ENCODE results near the gene CCDC74B. TPM values are rescaled to one million over a fixed set of nuclear protein-coding genes. Genes with fewer than 3 reads are reported as not detected.
"Not testable (repeated sequence)": the region's sequence is repeated elsewhere in the genome, so short reads cannot be mapped to it uniquely, and the experiment has no call there.

CCDC74B gene
- polyA plus RNA-seq, 1 donor = 0.62 TPM

GRCh38 chr2:130148515-130148914 is 3.6 kb upstream of the CCDC74B start:
- DNase-seq = not testable (repeated sequence)

DNA sequence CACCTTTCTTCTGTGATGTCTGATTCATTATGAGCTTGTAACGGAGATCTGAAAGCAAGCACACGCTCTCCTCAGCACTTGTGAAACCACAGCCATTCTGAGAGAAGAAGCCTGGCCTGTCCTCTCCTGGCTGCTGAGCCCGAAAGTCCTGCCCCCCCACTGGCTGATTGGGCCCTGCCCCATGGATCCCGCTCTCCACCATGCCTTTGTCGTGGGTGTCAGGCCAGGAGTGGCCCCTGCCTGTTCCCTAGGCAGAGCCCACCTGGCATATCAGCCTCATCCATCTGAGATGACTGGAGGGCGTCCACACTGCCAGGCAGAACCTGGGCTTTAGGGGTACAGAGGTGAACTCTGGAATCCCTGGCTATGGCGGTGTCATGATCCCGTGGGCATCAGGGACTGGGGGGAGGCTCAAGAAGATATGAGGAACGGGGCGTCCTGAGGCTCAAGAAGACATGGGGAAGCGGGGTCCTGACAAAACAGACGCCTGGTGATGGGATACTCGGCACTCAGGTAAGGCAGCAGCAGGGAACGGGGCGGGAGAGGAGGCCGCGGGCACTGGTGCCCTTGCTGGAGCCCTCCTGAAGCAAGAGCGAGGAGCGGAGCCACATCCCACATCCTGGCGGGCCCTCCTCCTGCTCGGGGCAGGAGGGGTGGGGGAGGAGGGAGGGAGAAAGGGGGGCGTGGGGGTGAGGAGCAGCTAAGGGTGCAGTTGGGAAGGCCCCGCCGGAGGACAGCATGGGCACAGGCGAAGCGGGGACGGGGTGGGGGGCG is 1.5 kb downstream of the CCDC74B start:
- DNase-seq = not testable (repeated sequence)

- not testable (repeated sequence) for DNase-seq
These were observed 2.3 kb downstream of the CCDC74B start for GRCh38 chr2:130142396-130143265.

GRCh38 chr2:130141645-130142370 is 3.1 kb downstream of the CCDC74B start:
- not testable (repeated sequence) for DNase-seq

DNA sequence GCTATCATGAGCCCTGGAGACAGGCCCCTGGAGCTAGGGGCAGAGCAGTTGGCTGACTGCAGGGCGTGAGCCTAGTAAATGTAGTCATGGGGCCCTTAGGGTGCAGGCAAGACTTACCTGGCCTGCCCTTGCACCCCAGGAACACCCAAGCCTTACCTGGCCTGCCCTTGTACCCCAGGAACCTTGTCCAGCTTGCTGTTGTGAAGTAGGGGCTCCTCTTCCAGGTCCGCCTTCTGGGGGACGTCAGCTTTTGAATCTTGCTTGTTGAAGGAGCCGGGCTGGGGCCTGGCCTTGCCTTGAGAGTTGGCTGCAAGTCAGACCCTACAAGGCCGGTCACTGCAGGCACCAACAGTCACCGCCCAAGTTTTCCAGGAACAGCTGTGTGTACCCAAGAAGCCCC is 3.9 kb downstream of the CCDC74B start:
- not testable (repeated sequence) for DNase-seq

GRCh38 chr2:130140516-130140915 is 4.4 kb downstream of the CCDC74B start:
- not testable (repeated sequence) for DNase-seq

DNA sequence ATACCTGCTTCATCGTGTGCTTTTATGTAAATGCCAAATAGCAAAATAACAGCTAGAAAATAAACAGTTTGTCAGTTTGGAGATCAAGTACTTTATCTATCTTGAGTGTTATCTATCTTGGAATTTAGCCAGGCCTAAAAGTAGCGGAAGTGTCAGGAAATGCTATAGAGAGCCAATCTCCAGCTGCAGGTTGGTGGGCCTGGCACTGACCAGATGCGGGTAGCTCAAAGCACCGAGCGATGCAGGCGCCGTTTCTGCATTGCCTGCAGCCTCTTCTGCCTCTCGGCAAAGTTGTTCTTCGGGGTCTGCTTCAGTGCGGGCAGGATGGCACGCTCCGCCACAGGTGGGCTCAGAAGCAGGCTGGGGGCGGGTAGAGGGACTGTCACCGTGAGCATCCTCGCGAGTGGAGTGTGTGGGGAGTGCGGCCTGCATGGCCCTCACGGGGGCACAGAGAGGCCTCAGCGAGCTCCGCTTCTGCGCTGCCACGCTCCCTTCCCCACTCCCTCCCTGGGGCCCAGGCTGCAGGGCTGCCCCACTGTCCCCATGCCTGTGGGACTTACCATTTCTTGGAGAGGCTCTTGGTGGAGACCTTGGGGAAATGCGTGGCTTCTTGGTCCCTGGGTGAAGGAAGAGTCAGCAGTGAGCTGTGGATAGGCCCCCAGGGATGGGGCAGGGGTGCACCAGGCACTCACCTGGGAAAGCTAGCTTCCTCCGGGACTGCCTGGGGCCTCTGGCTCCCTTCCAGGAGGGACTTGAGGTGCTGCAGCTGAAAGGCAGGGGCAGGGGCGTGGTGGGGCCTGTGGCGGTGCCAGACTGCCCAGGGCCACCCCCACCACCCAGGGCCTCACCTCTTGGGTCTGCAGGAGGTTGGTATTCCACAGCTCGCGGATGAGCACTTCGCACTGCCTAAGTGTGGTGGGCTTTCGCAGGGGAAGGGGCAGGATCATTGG is 5.3 kb downstream of the CCDC74B start:
- DNase-seq = not testable (repeated sequence)

DNA sequence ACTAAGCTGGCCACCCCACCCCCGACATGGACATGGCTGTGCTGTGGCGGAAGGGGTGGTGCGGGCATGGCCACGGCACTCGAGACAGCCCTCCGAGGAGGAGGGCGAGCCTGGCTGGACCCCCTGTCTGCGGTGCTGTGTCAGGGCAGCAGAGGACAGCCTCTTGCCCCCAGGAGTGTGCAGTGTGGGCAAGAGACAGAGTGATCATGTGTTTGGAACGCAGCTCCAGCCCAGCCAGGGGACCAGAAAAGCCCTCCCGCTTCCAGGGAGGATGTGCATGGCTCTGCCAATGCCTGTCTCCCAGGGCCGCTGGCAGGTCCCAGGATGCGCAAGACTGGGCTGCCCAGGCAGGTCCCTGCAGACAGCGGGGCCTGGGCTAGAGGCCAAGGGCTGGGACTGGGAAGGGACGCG is 6.1 kb downstream of the CCDC74B start:
- DNase-seq = not testable (repeated sequence)

GRCh38 chr2:130138326-130138725 is 6.6 kb downstream of the CCDC74B start:
- DNase-seq = not testable (repeated sequence)

- not testable (repeated sequence) for DNase-seq
These were observed 7.8 kb downstream of the CCDC74B start for GRCh38 chr2:130137118-130137517.

GRCh38 chr2:130136546-130136945 is 8.4 kb downstream of the CCDC74B start:
- DNase-seq = not testable (repeated sequence)

- no peak for DNase-seq
These were observed 9.0 kb downstream of the CCDC74B start for GRCh38 chr2:130135692-130136541.

DNA sequence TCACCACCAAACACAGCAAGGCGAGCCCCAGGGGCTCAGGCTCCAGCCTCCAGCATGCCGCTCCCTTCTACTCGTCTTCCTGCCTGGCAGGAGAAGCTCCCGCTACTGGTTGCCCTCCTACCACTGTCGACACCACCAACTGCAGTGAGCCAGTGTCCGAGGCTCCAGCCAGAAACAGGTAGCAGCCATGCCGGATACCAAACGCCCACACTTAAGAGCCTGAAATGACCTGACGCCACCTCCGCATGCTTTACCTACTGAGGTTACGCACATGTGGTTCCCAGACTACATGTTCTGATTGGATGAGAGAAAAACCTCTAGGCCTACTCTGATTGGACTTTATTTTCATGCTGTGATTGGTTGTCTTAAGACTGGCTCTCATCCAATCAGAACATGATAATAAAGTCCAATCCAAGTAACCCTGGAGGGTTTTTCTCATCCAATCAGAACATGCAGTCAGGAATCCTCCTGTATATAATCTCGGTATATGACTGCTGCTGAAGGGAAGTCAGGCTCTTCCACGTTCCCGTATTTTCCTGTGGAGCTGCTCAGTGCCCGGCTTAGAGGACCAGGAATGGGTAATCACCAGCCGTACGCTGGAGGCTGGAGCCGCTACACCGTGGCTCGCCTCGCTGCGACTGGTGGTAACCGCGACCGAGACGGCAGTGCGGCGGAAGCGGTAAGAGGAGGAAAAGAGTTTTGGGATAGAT is 15.6 kb downstream of the CCDC74B start, which contains the start of gene POTEF:
Gene POTEF, minus strand, starts transcription at position 103 of the 710 bp plus-strand sequence. CDS start 8,707 bp downstream, outside the sequence.
- not testable (repeated sequence) for DNase-seq

DNA sequence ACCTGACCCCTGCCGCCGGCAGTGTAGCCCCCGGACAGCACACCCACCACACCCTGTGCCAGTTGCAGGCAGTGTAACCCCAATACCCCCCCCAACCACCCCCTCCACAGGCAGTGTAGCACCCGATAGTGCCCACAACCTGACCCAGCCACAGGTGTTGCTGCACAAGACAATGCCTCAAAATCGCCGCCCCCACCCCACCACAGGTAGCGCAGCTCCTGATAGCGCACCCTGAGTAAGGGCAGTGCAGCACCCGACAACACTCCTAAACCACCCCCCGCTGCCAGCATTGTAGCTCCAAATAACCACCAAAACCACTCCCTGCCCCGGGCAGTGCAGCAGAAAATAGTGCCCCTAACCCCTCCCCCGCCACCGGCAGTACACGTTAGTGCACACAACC is 16.4 kb downstream of the CCDC74B start:
- not testable (repeated sequence) for DNase-seq

- not testable (repeated sequence) for DNase-seq
These were observed 17.2 kb downstream of the CCDC74B start for GRCh38 chr2:130127726-130128125.

GRCh38 chr2:130120924-130121323 is 24.0 kb downstream of the CCDC74B start:
- not testable (repeated sequence) for DNase-seq

DNA sequence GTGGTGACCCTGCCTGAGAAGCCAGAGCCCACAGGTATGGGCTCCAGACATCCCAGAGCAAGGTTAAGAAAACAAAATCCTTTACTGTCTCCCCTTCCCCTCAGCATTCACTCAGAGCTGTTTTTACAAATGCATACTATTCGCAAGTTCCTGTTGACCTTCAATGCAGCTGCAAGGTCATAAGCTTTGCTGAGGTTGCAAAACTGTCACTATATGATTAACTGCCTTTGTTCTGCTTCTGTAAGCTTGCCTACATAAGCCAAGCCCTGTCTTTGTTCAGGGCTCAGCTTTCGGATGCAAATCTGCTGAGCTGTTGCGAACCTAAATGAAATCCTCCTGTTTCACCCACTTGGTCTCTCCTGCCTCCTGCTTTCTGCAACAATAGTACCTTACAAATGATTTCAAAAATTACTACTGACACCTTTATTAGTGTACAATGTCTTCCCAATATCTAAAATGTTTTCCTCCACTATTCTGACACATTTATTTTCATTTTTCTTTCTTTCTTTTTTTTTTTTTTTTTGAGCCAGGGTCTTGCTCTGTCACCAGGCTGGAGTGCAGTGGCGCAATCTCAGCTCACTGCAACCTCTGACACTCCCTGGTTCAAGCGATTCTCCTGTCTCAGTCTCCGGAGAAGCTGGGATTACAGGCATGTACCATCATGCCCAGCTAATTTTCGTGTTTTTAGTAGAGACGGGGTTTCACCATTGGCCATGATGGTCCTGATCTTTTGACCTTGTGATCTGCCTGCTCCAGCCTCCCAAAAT is 42.1 kb downstream of the CCDC74B start:
- DNase-seq = not testable (repeated sequence)

All from hindlimb muscle (tissue), 1 donor.